Stimulated activated CD4-positive, alpha-beta T cell treated with anti-CD3 and anti-CD28 coated beads, Interleukin-12 subunit alpha, Interleukin-12 subunit beta, amount 100 ng/mL, for 24 hours (primary cell): ENCODE data around the gene CEP152.
"Not testable (repeated sequence)": the region's sequence is repeated elsewhere in the genome, so short reads cannot be mapped to it uniquely, and the experiment has no call there.

Source experiments
- DNase-seq, 2 experiments: peaks; one replicate each; pipeline ENCODE4 v3.0.0-alpha.2; 2020; ENCODE audit warnings: low read depth in 2 of 2

CEP152 gene

GRCh38 chr15:48810414-48811324, at the start of gene CEP152:
Gene CEP152 (minus strand): TSS chr15:48811069. CDS start chr15:48805649, 5,420 bp downstream.
- DNase-seq, result peak; percentile 94 to 96

- DNase-seq, result no peak
These were observed 48.6 kb upstream of the CEP152 start for GRCh38 chr15:48859426-48859825.

GRCh38 chr15:48858401-48858800, 47.5 kb upstream of the CEP152 start:
- DNase-seq, result no peak

- no peak for DNase-seq
These were observed 46.1 kb upstream of the CEP152 start for GRCh38 chr15:48856942-48857341.

GRCh38 chr15:48855501-48856440, 44.9 kb upstream of the CEP152 start:
- no peak for DNase-seq

- DNase-seq, result not testable (repeated sequence)
These were observed 43.6 kb upstream of the CEP152 start for GRCh38 chr15:48854434-48854833.

GRCh38 chr15:48851956-48852355, 41.1 kb upstream of the CEP152 start:
- DNase-seq, result no peak

- DNase-seq, result no peak
These were observed 39.8 kb upstream of the CEP152 start for GRCh38 chr15:48850648-48851047.

- DNase-seq, result no peak
These were observed 34.3 kb upstream of the CEP152 start for GRCh38 chr15:48845123-48845522.

GRCh38 chr15:48842501-48842900, 31.6 kb upstream of the CEP152 start:
- no peak for DNase-seq

GRCh38 chr15:48834756-48835155, 23.9 kb upstream of the CEP152 start:
- no peak for DNase-seq

- no peak for DNase-seq
These were observed 22.8 kb upstream of the CEP152 start for GRCh38 chr15:48833526-48834239.

- no peak for DNase-seq
These were observed 21.8 kb upstream of the CEP152 start for GRCh38 chr15:48832648-48833047.

GRCh38 chr15:48828906-48829305, 18.0 kb upstream of the CEP152 start:
- no peak for DNase-seq

- no peak for DNase-seq
These were observed 17.6 kb upstream of the CEP152 start for GRCh38 chr15:48828471-48828870.

- no peak for DNase-seq
These were observed 14.2 kb upstream of the CEP152 start for GRCh38 chr15:48825075-48825474.

- no peak for DNase-seq
These were observed 12.8 kb upstream of the CEP152 start for GRCh38 chr15:48823706-48824105.

- no peak for DNase-seq
These were observed 12.4 kb upstream of the CEP152 start for GRCh38 chr15:48823237-48823636.

GRCh38 chr15:48814286-48814685, 3.4 kb upstream of the CEP152 start:
- no peak for DNase-seq

GRCh38 chr15:48811325-48811958, 573 bp upstream of the CEP152 start:
- no peak for DNase-seq

- DNase-seq, result no peak
These were observed 4.7 kb downstream of the CEP152 start for GRCh38 chr15:48806151-48806550.
